Uterus (tissue), 4 donors: Measurements from ENCODE around the gene PHLDB3. TPM values are rescaled to one million over a fixed set of nuclear protein-coding genes. Genes with fewer than 3 reads are reported as not detected.
A peak's percentile ranks its signal among the peaks of the same experiment; 100 is the strongest.
"Not testable (repeated sequence)": the region's sequence is repeated elsewhere in the genome, so short reads cannot be mapped to it uniquely, and the experiment has no call there.

Experiments
- DNase-seq, 2 donors: peaks; one replicate each; pipeline ENCODE4 v3.0.0-alpha.2; 2019 to 2020
- H3K27ac ChIP-seq, 2 donors: fragments of 200-600 bp; sonication (generic); 1 replicate in 1 of 2; 2 replicates in 1 of 2; pipeline ENCODE4 v1.5.1; 2016 to 2018
- H3K27me3 ChIP-seq, 2 donors: fragments of 200-600 bp; sonication (generic); one replicate each; pipeline ENCODE4 v1.5.1; 2018 to 2019; ENCODE audit warnings: control low read depth in 1 of 2
- H3K36me3 ChIP-seq, 2 donors: fragments of 200-600 bp; sonication (generic); one replicate each; pipeline ENCODE4 v1.5.1; 2019; ENCODE audit warnings: control low read depth in 1 of 2
- H3K4me1 ChIP-seq, 2 donors: fragments of 200-600 bp; sonication (generic); one replicate each; pipeline ENCODE4 v1.5.1; 2018 to 2019; ENCODE audit warnings: control low read depth in 1 of 2
- H3K4me3 ChIP-seq, 2 donors: fragments of 200-600 bp; sonication (generic); 1 replicate in 1 of 2; 2 replicates in 1 of 2; pipeline ENCODE4 v1.5.1; 2018 to 2019; ENCODE audit warnings: mild to moderate bottlenecking in 1 of 2
- H3K9me3 ChIP-seq, 2 donors: fragments of 200-600 bp; sonication (generic); one replicate each; pipeline ENCODE4 v1.5.1; 2019; ENCODE audit warnings: control low read depth in 1 of 2
- CTCF ChIP-seq, 4 experiments: fragments of 200-600 bp in 2 of 4; fragments of 450-650 bp in 2 of 4; sonication (generic) in 2 of 4; IDR thresholded peaks; one replicate each; pipeline ENCODE4 v1.5.1; 2016 to 2019; ENCODE audit warnings: antibody characterized with exemption in 4 of 4, mild to moderate bottlenecking in 2 of 4, moderate library complexity in 1 of 4
- POLR2A ChIP-seq, 2 donors: fragments of 450-650 bp; IDR thresholded peaks; one replicate each; pipeline ENCODE4 v1.6.1; 2016; ENCODE audit warnings: antibody characterized with exemption in 2 of 2, mild to moderate bottlenecking in 1 of 2, moderate library complexity in 1 of 2
- intact Hi-C: fragments of 100-400 bp; cut with DNase I; formaldehyde crosslinking; loops from one replicate; pipeline ENCODE4 v1.15.1; 2023; ENCODE audit warnings: low total_unique reads
- total RNA-seq, 4 donors: library from RNA; depleted of rRNA in 3 of 4; stranded (reverse); fragments of >200 nt in 3 of 4; gene quantifications; one replicate each; pipeline versions ENCODE4 v1.1.0 to v1.2.4, GENCODE V29; 2014 to 2023
- donor health status: DM: yes; HTN: yes; CAD: no.

Gene PHLDB3
- total RNA-seq, 4 donors from 2014 or later: 0.51 to 27.1 (median 6.1) TPM

GRCh38 chr19:43527860-43528622 lies 23.5 kb upstream of the PHLDB3 start:
- intact Hi-C loops: no loop called here
- no peaks in the 10 kb centered on the region for H3K4me1 ChIP-seq
- no peak for TF ChIP-seq POLR2A (IDR thresholded peaks at IDR 0.05)
- peak in 1 of 4 experiments; percentile 15 for TF ChIP-seq CTCF (IDR thresholded peaks at IDR 0.05)

GRCh38 chr19:43526884-43527859 lies 22.6 kb upstream of the PHLDB3 start, which contains the start of gene ETHE1:
Gene ETHE1, minus strand, starts transcription at chr19:43527201. Its CDS starts 24 bp downstream, at chr19:43527177.
- H3K27me3 ChIP-seq: no peaks in the 10 kb centered on the region
- no peaks in the 10 kb centered on the region for H3K4me1 ChIP-seq
- H3K9me3 ChIP-seq: no peaks in the 10 kb centered on the region
- peak; percentile 76 to 83 for DNase-seq
- TF ChIP-seq POLR2A (IDR thresholded peaks at IDR 0.05) (peak; percentile 23 to 77), CTCF (IDR thresholded peaks at IDR 0.05) (peak in 2 of 4 experiments; percentile 10 to 20)
- H3K27ac ChIP-seq: peak within 1 kb of the TSS; percentile 82 to 84
- intact Hi-C loops: no loop called here
- no peaks in the 10 kb centered on the region for H3K36me3 ChIP-seq
- peak within 1 kb of the TSS; percentile 68 to 90 for H3K4me3 ChIP-seq

More at GRCh38 chr19:43527860-43528622, 23.5 kb upstream of the PHLDB3 start:
- Histone ChIP-seq H3K27me3 (no peaks in the 10 kb centered on the region), H3K36me3 (no peaks in the 10 kb centered on the region), H3K4me3 (peak overlapping the region; percentile 68 to 90), H3K9me3 (no peaks in the 10 kb centered on the region), H3K27ac (peak overlapping the region; percentile 82 to 84)
- peak; percentile 50 to 58 for DNase-seq

GRCh38 chr19:43525836-43526771 lies 21.6 kb upstream of the PHLDB3 start:
- peak in 1 of 2 donors; percentile 28 for DNase-seq
- TF ChIP-seq CTCF (IDR thresholded peaks at IDR 0.05): no peak
- TF ChIP-seq POLR2A (IDR thresholded peaks at IDR 0.05): no peak

GRCh38 chr19:43524922-43525835 lies 20.6 kb upstream of the PHLDB3 start:
- H3K27ac ChIP-seq: peak overlapping the region; percentile 82 to 84
- TF ChIP-seq CTCF (IDR thresholded peaks at IDR 0.05): no peak
- TF ChIP-seq POLR2A (IDR thresholded peaks at IDR 0.05): no peak
- H3K36me3 ChIP-seq: no peaks in the 10 kb centered on the region
- H3K27me3 ChIP-seq: no peaks in the 10 kb centered on the region
- intact Hi-C loops: no loop called here
- H3K4me1 ChIP-seq: no peaks in the 10 kb centered on the region
- peak; percentile 43 to 50 for DNase-seq
- H3K9me3 ChIP-seq: no peaks in the 10 kb centered on the region
- H3K4me3 ChIP-seq: peak overlapping the region; percentile 68 to 90

More at GRCh38 chr19:43525836-43526771, 21.6 kb upstream of the PHLDB3 start:
- peak overlapping the region; percentile 82 to 84 for H3K27ac ChIP-seq
- no peaks in the 10 kb centered on the region for H3K4me1 ChIP-seq
- peak overlapping the region; percentile 68 to 90 for H3K4me3 ChIP-seq
- no peaks in the 10 kb centered on the region for H3K36me3 ChIP-seq
- no peaks in the 10 kb centered on the region for H3K9me3 ChIP-seq
- intact Hi-C loops: no loop called here
- no peaks in the 10 kb centered on the region for H3K27me3 ChIP-seq

- intact Hi-C loops: not testable (repeated sequence)
These were observed 19.1 kb upstream of the PHLDB3 start for GRCh38 chr19:43523696-43524095.

More at GRCh38 chr19:43523696-43524095, 19.1 kb upstream of the PHLDB3 start:
- H3K9me3 ChIP-seq, H3K27me3 ChIP-seq, H3K36me3 ChIP-seq, DNase-seq, H3K4me1 ChIP-seq, H3K27ac ChIP-seq, H3K4me3 ChIP-seq: not testable (repeated sequence)
